GM18502 (cell line): ENCODE measurements around the gene KDR.

Experiments
- ATAC-seq: cut with Tn5 transposase; IDR thresholded peaks from one replicate; pipeline ENCODE4 v1.9.1; 2021; ENCODE audit warnings: mild to moderate bottlenecking; ENCODE audit not compliant: unreplicated experiment, poor library complexity

KDR gene

GRCh38 chr4:55125087-55125721, at the start of gene KDR:
KDR (minus strand) TSS chr4:55125595; CDS start chr4:55125293, 302 bp downstream.
- no peak for ATAC-seq

- no peak for ATAC-seq
These were observed 48.2 kb upstream of the KDR start for GRCh38 chr4:55173580-55173979.

GRCh38 chr4:55172694-55173287, 47.4 kb upstream of the KDR start:
- ATAC-seq, result no peak

GRCh38 chr4:55170462-55170861, 45.1 kb upstream of the KDR start:
- ATAC-seq, result no peak

- ATAC-seq, result no peak
These were observed 44.1 kb upstream of the KDR start for GRCh38 chr4:55169352-55169961.

GRCh38 chr4:55162396-55162795, 37.0 kb upstream of the KDR start:
- ATAC-seq, result no peak

GRCh38 chr4:55161739-55162138, 36.3 kb upstream of the KDR start:
- no peak for ATAC-seq

GRCh38 chr4:55159851-55160250, 34.5 kb upstream of the KDR start:
- no peak for ATAC-seq

GRCh38 chr4:55158957-55159356, 33.6 kb upstream of the KDR start:
- ATAC-seq, result no peak

GRCh38 chr4:55157559-55158277, 32.3 kb upstream of the KDR start:
- ATAC-seq, result no peak

- ATAC-seq, result no peak
These were observed 29.5 kb upstream of the KDR start for GRCh38 chr4:55154933-55155332.

GRCh38 chr4:55154290-55154880, 29.0 kb upstream of the KDR start:
- ATAC-seq, result no peak

- ATAC-seq, result no peak
These were observed 18.5 kb upstream of the KDR start for GRCh38 chr4:55143858-55144257.

GRCh38 chr4:55138367-55138766, 13.0 kb upstream of the KDR start:
- ATAC-seq, result no peak

- no peak for ATAC-seq
These were observed 11.2 kb upstream of the KDR start for GRCh38 chr4:55136634-55137033.

GRCh38 chr4:55133951-55134350, 8.6 kb upstream of the KDR start:
- no peak for ATAC-seq

- no peak for ATAC-seq
These were observed 7.4 kb upstream of the KDR start for GRCh38 chr4:55132775-55133174.

GRCh38 chr4:55127521-55127920, 2.1 kb upstream of the KDR start:
- no peak for ATAC-seq

GRCh38 chr4:55127053-55127452, 1.7 kb upstream of the KDR start:
- no peak for ATAC-seq

- no peak for ATAC-seq
These were observed 557 bp upstream of the KDR start for GRCh38 chr4:55125763-55126541.
